Effector memory CD8-positive, alpha-beta T cell (primary cell): Measurements from ENCODE around the gene CACNA1D.

Experiments
- ATAC-seq: fragments of 150-1000 bp; cut with Tn5 transposase; replicated peaks from 2 replicates; pipeline ENCODE4 v1.10.0; 2021; ENCODE audit warnings: mild to moderate bottlenecking, moderate library complexity
- DNase-seq, 3 experiments: peaks; one replicate each; pipeline ENCODE4 v3.0.0; 2021
- H3K27ac Mint-ChIP-seq, 2 donors: one replicate each; pipeline ENCODE4 v1.8.0; 2022; ENCODE audit warnings: mild to moderate bottlenecking in 2 of 2, mixed read lengths in 2 of 2, moderate library complexity in 2 of 2
- H3K27me3 Mint-ChIP-seq, 2 donors: one replicate each; pipeline ENCODE4 v1.8.0; 2022; ENCODE audit warnings: mixed read lengths in 2 of 2
- H3K36me3 Mint-ChIP-seq: one replicate; pipeline ENCODE4 v1.8.0; 2022; ENCODE audit warnings: mild to moderate bottlenecking, moderate library complexity, mixed read lengths; ENCODE audit not compliant: insufficient read depth
- H3K4me1 Mint-ChIP-seq, 2 donors: one replicate each; pipeline ENCODE4 v1.8.0; 2022; ENCODE audit warnings: low read depth in 2 of 2, mixed read lengths in 2 of 2
- H3K4me3 Mint-ChIP-seq, 2 donors: one replicate each; pipeline ENCODE4 v1.8.0; 2022; ENCODE audit warnings: mild to moderate bottlenecking in 2 of 2, mixed read lengths in 2 of 2, moderate library complexity in 2 of 2
- H3K9me3 Mint-ChIP-seq, 2 donors: one replicate each; pipeline ENCODE4 v1.8.0; 2022; ENCODE audit warnings: mixed read lengths in 2 of 2

The CACNA1D gene

GRCh38 chr3:53844262-53845102 lies 350.1 kb downstream of the CACNA1D start:
- ATAC-seq (no peak), DNase-seq (no peak)
- H3K27ac Mint-ChIP-seq = peak overlapping the region in 1 of 2 donors; percentile 49
- H3K9me3 Mint-ChIP-seq = no peaks in the 10 kb centered on the region
- H3K27me3 Mint-ChIP-seq = peaks cover 43 to 66% of the 10 kb centered on the region in 2 donors
- peaks cover 0 to 3% of the 10 kb centered on the region in 2 donors for H3K4me1 Mint-ChIP-seq
- peaks cover 2% of the 10 kb centered on the region for H3K36me3 Mint-ChIP-seq
- no peak overlapping the region for H3K4me3 Mint-ChIP-seq

- DNase-seq (no peak), ATAC-seq (no peak)
- H3K27me3 Mint-ChIP-seq = peaks cover 37 to 71% of the 10 kb centered on the region in 2 donors
- peak overlapping the region; percentile 25 to 49 for H3K4me3 Mint-ChIP-seq
- no peaks in the 10 kb centered on the region for H3K9me3 Mint-ChIP-seq
- H3K36me3 Mint-ChIP-seq = peaks cover 2% of the 10 kb centered on the region
- no peak overlapping the region for H3K27ac Mint-ChIP-seq
- peaks cover 0 to 3% of the 10 kb centered on the region in 2 donors for H3K4me1 Mint-ChIP-seq
Measured at GRCh38 chr3:53845103-53845880, 350.9 kb downstream of the CACNA1D start.

- H3K4me1 Mint-ChIP-seq = peaks cover 0 to 3% of the 10 kb centered on the region in 2 donors
- ATAC-seq (peak; percentile 22), DNase-seq (no peak)
- H3K36me3 Mint-ChIP-seq = peaks cover 2% of the 10 kb centered on the region
- H3K9me3 Mint-ChIP-seq = no peaks in the 10 kb centered on the region
- H3K4me3 Mint-ChIP-seq = peak overlapping the region in 1 of 2 donors; percentile 49
- H3K27ac Mint-ChIP-seq = no peak overlapping the region
- H3K27me3 Mint-ChIP-seq = peaks cover 37 to 74% of the 10 kb centered on the region in 2 donors
Measured at GRCh38 chr3:53845881-53846133, 351.4 kb downstream of the CACNA1D start.

DNA sequence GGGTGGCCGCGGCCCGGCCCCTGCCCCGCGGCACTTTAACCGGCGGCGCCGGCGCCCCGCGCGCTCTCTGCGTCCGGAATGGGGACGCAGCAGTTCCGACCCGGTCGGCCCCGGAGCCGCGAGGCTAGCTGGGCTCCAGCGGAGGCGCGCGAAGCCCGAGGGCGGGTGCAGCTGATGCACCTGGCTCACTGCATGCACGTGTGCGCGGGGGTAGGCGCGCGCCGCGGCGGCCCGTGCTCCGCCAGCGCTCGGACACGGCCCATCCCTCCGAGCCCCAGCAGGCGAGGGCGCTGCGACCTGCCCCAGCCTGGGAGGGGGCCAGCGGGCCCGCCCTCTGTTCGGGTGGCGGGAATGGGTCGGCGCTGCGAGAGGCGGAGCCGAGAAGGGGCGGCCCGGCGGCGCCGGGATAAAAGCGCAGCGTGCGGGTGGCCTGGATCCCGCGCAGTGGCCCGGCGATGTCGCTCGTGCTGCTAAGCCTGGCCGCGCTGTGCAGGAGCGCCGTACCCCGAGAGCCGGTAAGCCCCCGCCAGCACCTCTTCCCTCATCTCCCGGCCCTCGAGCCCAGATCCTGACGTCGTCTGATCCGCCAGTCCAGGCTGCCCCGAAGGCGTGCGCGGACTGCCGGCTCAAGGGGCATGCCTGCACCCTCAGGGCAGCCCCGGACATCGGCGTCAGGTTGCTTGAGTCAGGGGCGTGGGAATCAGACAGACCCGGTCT lies 351.9 kb downstream of the CACNA1D start, which contains the start of the genes CHDH and IL17RB:
Gene CHDH (minus strand): TSS at position 286 of the 717 bp plus-strand sequence. CDS start 22,411 bp downstream, outside the sequence.
Gene IL17RB (plus strand): TSS at position 435 of the 717 bp plus-strand sequence. CDS start 21 bp downstream, at position 456.
- ATAC-seq (peak; percentile 63), DNase-seq (no peak)
- Mint-ChIP-seq H3K4me1 (peaks cover 0 to 3% of the 10 kb centered on the region in 2 donors), H3K4me3 (peak within 1 kb of the TSS; percentile 58 to 71), H3K27ac (no peak within 1 kb of the TSS), H3K27me3 (peaks cover 37 to 79% of the 10 kb centered on the region in 2 donors), H3K36me3 (peaks cover 2% of the 10 kb centered on the region), H3K9me3 (no peaks in the 10 kb centered on the region)

DNA sequence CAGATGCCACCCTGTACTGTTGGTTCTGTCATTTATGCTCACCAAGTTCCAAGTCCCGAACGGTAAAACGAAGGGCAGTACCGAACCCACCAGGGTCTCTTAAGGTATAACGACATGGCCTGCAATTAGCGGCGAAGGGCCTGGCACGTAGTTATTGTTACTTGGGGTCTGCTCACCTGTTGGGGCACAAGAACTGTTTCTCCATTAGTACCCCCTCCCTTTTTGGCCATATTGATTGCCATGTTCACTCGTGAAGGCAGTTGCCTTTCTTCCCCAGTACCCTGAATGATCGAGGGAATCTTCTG lies 352.4 kb downstream of the CACNA1D start:
- peaks cover 37 to 83% of the 10 kb centered on the region in 2 donors for H3K27me3 Mint-ChIP-seq

GRCh38 chr3:53849916-53850315 lies 355.5 kb downstream of the CACNA1D start:
- Mint-ChIP-seq H3K36me3 (no peaks in the 10 kb centered on the region), H3K4me3 (no peak overlapping the region), H3K27ac (no peak overlapping the region), H3K4me1 (no peaks in the 10 kb centered on the region), H3K9me3 (no peaks in the 10 kb centered on the region), H3K27me3 (peaks cover 17 to 65% of the 10 kb centered on the region in 2 donors)
- DNase-seq = no peak
- ATAC-seq = no peak

More for the DNA sequence above, 352.4 kb downstream of the CACNA1D start:
- Mint-ChIP-seq H3K4me1 (peaks cover 0 to 3% of the 10 kb centered on the region in 2 donors), H3K27ac (no peak overlapping the region), H3K4me3 (peak overlapping the region; percentile 58 to 71), H3K36me3 (peaks cover 2% of the 10 kb centered on the region), H3K9me3 (no peaks in the 10 kb centered on the region)
- no peak for DNase-seq
- no peak for ATAC-seq

DNA sequence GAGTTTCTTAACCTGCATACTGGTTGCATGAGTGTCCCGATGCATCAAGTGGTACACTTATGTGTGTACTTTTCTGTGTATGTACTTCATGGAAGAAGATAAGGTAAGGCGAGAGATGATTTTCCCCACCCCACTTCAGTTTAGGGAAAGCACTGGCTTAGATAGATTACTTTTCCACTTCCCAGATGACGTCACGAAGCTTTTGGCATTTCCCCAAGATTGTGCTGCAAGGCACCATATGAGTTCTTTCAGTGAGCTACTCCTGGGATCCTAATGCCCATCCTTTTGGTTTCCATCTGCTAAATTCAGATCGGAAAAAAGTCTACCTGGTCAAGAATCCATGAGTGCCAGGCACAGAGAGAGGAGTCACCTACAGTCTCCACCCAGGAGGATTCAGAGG lies 356.5 kb downstream of the CACNA1D start:
- Mint-ChIP-seq H3K27me3 (peaks cover 17 to 56% of the 10 kb centered on the region in 2 donors), H3K27ac (no peak overlapping the region), H3K36me3 (no peaks in the 10 kb centered on the region), H3K4me1 (no peaks in the 10 kb centered on the region), H3K4me3 (no peak overlapping the region), H3K9me3 (no peaks in the 10 kb centered on the region)
- DNase-seq = no peak
- no peak for ATAC-seq

DNA sequence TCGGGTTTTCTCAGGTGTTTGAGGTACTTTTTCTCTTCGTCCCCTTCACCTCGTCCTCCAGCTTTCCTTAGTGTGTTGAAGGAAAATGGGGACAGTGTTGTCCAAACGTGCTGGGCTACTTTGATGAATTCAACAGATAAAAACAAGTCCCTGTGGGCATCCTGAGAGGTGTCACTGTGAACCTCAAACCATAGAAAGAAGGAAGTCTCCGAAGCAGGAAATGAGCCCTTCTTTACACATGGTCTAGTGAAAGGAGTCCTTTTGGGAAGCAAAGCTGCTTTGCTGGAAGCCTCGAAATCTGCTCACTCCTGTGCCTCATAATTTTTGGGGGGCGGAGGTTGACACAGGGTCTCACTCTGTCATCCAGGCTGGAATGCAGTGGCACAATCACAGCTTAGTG lies 362.6 kb downstream of the CACNA1D start:
- H3K36me3 Mint-ChIP-seq = peaks cover under 1% of the 10 kb centered on the region

GRCh38 chr3:53858096-53858741 lies 363.8 kb downstream of the CACNA1D start:
- H3K27ac Mint-ChIP-seq = no peak overlapping the region
- ATAC-seq = no peak

More for the DNA sequence above, 362.6 kb downstream of the CACNA1D start:
- Mint-ChIP-seq H3K9me3 (no peaks in the 10 kb centered on the region), H3K27ac (peak overlapping the region in 1 of 2 donors; percentile 68), H3K4me3 (no peak overlapping the region), H3K4me1 (no peaks in the 10 kb centered on the region), H3K27me3 (peaks cover 0 to 9% of the 10 kb centered on the region in 2 donors)
- DNase-seq = no peak
- no peak for ATAC-seq

DNA sequence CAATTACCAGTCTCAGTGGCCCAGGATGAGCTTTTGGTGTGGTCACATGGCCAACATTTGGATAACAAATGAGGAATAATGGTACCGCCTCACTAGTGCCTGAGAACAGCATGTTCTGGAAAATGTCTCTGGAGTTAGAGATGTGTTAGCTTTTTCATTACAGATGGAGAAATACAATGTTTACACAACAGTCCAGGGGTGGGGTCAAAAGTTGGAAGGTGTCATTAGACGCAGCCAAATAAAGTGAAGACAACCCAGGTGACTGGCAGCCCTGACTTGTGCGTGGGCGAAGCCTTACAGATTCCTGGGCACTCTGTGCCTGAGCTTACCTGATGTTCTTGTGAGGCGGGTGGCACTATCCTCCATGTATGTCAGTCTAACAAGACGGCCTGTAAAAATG lies 364.8 kb downstream of the CACNA1D start:
- Mint-ChIP-seq H3K4me1 (no peaks in the 10 kb centered on the region), H3K27ac (no peak overlapping the region), H3K27me3 (peaks cover 0 to 6% of the 10 kb centered on the region in 2 donors), H3K36me3 (peaks cover 13% of the 10 kb centered on the region), H3K9me3 (no peaks in the 10 kb centered on the region), H3K4me3 (no peak overlapping the region)
- ATAC-seq = no peak
- no peak for DNase-seq

More at GRCh38 chr3:53858096-53858741, 363.8 kb downstream of the CACNA1D start:
- no peak for DNase-seq
- peaks cover 9% of the 10 kb centered on the region for H3K36me3 Mint-ChIP-seq
- peaks cover 0 to 9% of the 10 kb centered on the region in 2 donors for H3K27me3 Mint-ChIP-seq
- H3K4me1 Mint-ChIP-seq = no peaks in the 10 kb centered on the region
- no peak overlapping the region for H3K4me3 Mint-ChIP-seq
- no peaks in the 10 kb centered on the region for H3K9me3 Mint-ChIP-seq

- Mint-ChIP-seq H3K27me3 (no peaks in the 10 kb centered on the region), H3K36me3 (peaks cover 20% of the 10 kb centered on the region), H3K4me1 (no peaks in the 10 kb centered on the region), H3K27ac (no peak overlapping the region), H3K9me3 (no peaks in the 10 kb centered on the region), H3K4me3 (no peak overlapping the region)
- DNase-seq = no peak
- no peak for ATAC-seq
Measured at GRCh38 chr3:53860196-53860595, 365.8 kb downstream of the CACNA1D start.

DNA sequence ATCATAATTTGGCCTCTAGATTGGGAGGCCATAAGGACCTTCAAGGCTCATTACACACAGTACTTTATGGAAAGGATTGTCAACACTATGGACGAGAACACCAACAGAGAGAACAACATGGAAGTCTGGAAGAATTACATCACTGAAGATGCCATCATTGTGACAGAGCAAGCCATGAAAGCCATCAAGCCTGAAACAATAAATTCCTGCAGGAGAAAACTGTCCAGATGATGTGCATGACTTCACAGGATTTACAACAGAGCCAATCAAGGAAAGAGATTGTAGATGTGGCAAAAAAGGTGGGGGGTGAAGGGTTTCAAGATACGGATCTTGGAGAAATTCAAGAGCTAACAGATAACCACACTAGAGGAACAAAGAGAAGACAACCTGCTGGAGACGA lies 367.8 kb downstream of the CACNA1D start:
- DNase-seq = no peak

DNA sequence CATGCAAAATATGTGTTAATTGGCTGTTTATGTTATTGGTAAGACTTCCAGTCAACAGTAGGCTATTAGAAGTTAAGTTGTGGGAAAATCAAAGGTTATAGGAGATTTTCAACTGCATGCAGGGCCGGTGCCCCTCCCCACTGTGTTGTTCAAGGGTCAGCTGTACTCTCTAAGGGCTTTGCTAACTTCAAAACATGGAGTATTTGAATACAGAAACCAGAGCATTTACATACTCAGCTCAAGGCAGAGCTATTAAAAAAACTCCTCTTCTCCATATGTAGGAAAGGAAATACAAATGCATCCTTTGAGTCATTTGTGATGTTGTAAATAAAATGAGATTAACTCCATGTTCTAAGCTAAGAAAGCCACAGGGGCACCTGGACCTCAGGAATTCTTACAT lies 368.7 kb downstream of the CACNA1D start:
- no peak for ATAC-seq
- H3K27me3 Mint-ChIP-seq = no peaks in the 10 kb centered on the region

More for the DNA sequence above, 367.8 kb downstream of the CACNA1D start:
- Mint-ChIP-seq H3K27me3 (no peaks in the 10 kb centered on the region), H3K36me3 (peaks cover 32% of the 10 kb centered on the region), H3K4me3 (no peak overlapping the region), H3K27ac (no peak overlapping the region), H3K9me3 (no peaks in the 10 kb centered on the region), H3K4me1 (no peaks in the 10 kb centered on the region)
- no peak for ATAC-seq

More for the DNA sequence above, 368.7 kb downstream of the CACNA1D start:
- Mint-ChIP-seq H3K4me3 (no peak overlapping the region), H3K9me3 (no peaks in the 10 kb centered on the region), H3K4me1 (peaks cover 0 to 3% of the 10 kb centered on the region in 2 donors), H3K27ac (no peak overlapping the region), H3K36me3 (peaks cover 41% of the 10 kb centered on the region)
- DNase-seq = no peak
